WTC11 (cell line): Measurements from ENCODE around the gene STAT2. TPM values are rescaled to one million over a fixed set of nuclear protein-coding genes. Genes with fewer than 3 reads are reported as not detected.
"Not testable (repeated sequence)": the region's sequence is repeated elsewhere in the genome, so short reads cannot be mapped to it uniquely, and the experiment has no call there.

Experiments
- ATAC-seq: fragments of 200-7000 bp; cut with Tn5 transposase; 2 replicates; pipeline ENCODE4 v1.10.0; 2021; ENCODE audit warnings: mild to moderate bottlenecking, moderate library complexity
- CTCF ChIA-PET: fragments of 300-600 bp; sonication (Branson Sonifier 250); formaldehyde crosslinking; loops from one replicate; lab custom pipeline; 2021; ENCODE audit warnings: antibody characterized with exemption; lab: Charles Lee
- POLR2A ChIA-PET: fragments of 350-600 bp; sonication (Branson Sonifier 250); formaldehyde crosslinking; loops from one replicate; lab custom pipeline; 2021; ENCODE audit warnings: antibody characterized with exemption; lab: Charles Lee
- DNase-seq: peaks from one replicate; pipeline ENCODE4 v3.0.0; 2021; ENCODE audit warnings: low spot score
- H3K27ac Mint-ChIP-seq: 2 replicates; pipeline ENCODE4 v1.8.0; 2021; ENCODE audit warnings: mixed read lengths
- H3K27me3 Mint-ChIP-seq: 2 replicates; pipeline ENCODE4 v1.8.0; 2021; ENCODE audit warnings: low read depth, mild to moderate bottlenecking, moderate library complexity, mixed read lengths
- H3K36me3 Mint-ChIP-seq: 2 replicates; pipeline ENCODE4 v1.8.0; 2021; ENCODE audit warnings: mixed read lengths
- H3K4me1 Mint-ChIP-seq: 2 replicates; pipeline ENCODE4 v1.8.0; 2022; ENCODE audit warnings: mixed read lengths
- H3K4me3 Mint-ChIP-seq: 2 replicates; pipeline ENCODE4 v1.8.0; 2021; ENCODE audit warnings: mild to moderate bottlenecking, moderate library complexity, mixed read lengths
- H3K9me3 Mint-ChIP-seq: 2 replicates; pipeline ENCODE4 v1.8.0; 2021; ENCODE audit warnings: mixed read lengths
- ELF4 ChIP-seq: sonication (generic); formaldehyde crosslinking; IDR thresholded peaks from 2 replicates; pipeline ENCODE4 v1.8.1; 2022; ENCODE audit warnings: low read depth, mild to moderate bottlenecking, moderate library complexity, missing genetic modification reagents
- ETV6 ChIP-seq: sonication (generic); formaldehyde crosslinking; IDR thresholded peaks from 2 replicates; pipeline ENCODE4 v1.8.1; 2022; ENCODE audit warnings: mild to moderate bottlenecking, missing genetic modification reagents
- FOXK1 ChIP-seq: sonication (generic); formaldehyde crosslinking; IDR thresholded peaks from 2 replicates; pipeline ENCODE4 v1.8.0; 2022; ENCODE audit warnings: mild to moderate bottlenecking, moderate library complexity, missing genetic modification reagents
- NR3C1 ChIP-seq: sonication (generic); formaldehyde crosslinking; conservative IDR thresholded peaks from 2 replicates; pipeline ENCODE4 v1.8.1; 2023; ENCODE audit warnings: low read depth, mild to moderate bottlenecking, missing genetic modification reagents
- ZNF232 ChIP-seq: sonication (generic); formaldehyde crosslinking; IDR thresholded peaks from 2 replicates; pipeline ENCODE4 v1.8.0; 2022; ENCODE audit warnings: mild to moderate bottlenecking, missing genetic modification reagents
- ZNF317 ChIP-seq: sonication (generic); formaldehyde crosslinking; IDR thresholded peaks from 2 replicates; pipeline ENCODE4 v1.8.1; 2023; ENCODE audit warnings: low read depth, mild to moderate bottlenecking, moderate library complexity, missing genetic modification reagents, borderline replicate concordance
- ZNF416 ChIP-seq: fragments of 250-450 bp; sonication (Bioruptor Pico); IDR thresholded peaks from 2 replicates; pipeline ENCODE4 v1.9.0; 2021; ENCODE audit warnings: mild to moderate bottlenecking, inconsistent platforms
- ZNF423 ChIP-seq: fragments of 250-450 bp; sonication (Bioruptor Pico); IDR thresholded peaks from 2 replicates; pipeline ENCODE4 v2.1.2; 2022; ENCODE audit warnings: mild to moderate bottlenecking, moderate library complexity
- total RNA-seq: library from RNA; stranded (reverse); gene quantifications from 3 replicates; pipeline ENCODE4 v1.2.3, GENCODE V29; 2021
- TF ChIP-seq, protein P1 (sequence below): fragments of 250-450 bp; sonication (Bioruptor Pico); IDR thresholded peaks from 2 replicates; pipeline ENCODE4 v1.9.0; 2021; ENCODE audit warnings: mild to moderate bottlenecking
- TF ChIP-seq, protein P2 (sequence below): sonication (generic); formaldehyde crosslinking; IDR thresholded peaks from 2 replicates; pipeline ENCODE4 v1.8.1; 2022; ENCODE audit warnings: low read depth, mild to moderate bottlenecking, moderate library complexity, missing genetic modification reagents, borderline replicate concordance
- TF ChIP-seq, protein P3 (sequence below): fragments of 200-600 bp; IDR thresholded peaks from 2 replicates; pipeline ENCODE4 v1.8.0; 2022; ENCODE audit warnings: antibody characterized with exemption
- TF ChIP-seq, protein P4 (sequence below): sonication (generic); formaldehyde crosslinking; IDR thresholded peaks from 2 replicates; pipeline ENCODE4 v1.8.1; 2022; ENCODE audit warnings: low read depth, missing genetic modification reagents, borderline replicate concordance

STAT2 gene
- total RNA-seq, 1 experiment from 2014 or later: 54.5 TPM

DNA sequence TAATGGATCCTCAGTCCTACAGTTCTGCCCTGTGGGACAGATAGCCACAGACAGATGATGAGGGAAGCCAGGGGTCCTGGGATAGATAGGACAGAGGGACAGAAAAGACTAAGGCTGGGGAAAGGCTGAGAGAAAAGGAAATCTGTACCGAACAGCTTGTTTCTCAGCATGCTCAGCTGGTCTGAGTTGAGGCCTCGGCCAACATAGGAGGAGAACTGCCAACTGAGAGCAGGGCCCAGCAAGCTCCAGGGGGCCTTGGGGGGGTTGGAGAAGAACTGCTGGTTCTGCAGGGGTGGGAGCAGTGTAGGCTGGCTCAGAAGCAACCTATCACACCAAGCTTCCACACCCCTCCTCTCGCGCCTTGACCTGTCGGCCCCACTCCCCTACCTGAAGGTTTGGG, 11.1 kb downstream of the STAT2 start:
- DNase-seq (no peak), ATAC-seq (no peak)
- TF ChIP-seq FOXK1 (CRISPR knock-in tag): no peak
- TF ChIP-seq, protein P1, sequence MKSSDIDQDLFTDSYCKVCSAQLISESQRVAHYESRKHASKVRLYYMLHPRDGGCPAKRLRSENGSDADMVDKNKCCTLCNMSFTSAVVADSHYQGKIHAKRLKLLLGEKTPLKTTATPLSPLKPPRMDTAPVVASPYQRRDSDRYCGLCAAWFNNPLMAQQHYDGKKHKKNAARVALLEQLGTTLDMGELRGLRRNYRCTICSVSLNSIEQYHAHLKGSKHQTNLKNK: no peak
- TF ChIP-seq ZNF317 (CRISPR knock-in tag): no peak
- TF ChIP-seq, protein P2, sequence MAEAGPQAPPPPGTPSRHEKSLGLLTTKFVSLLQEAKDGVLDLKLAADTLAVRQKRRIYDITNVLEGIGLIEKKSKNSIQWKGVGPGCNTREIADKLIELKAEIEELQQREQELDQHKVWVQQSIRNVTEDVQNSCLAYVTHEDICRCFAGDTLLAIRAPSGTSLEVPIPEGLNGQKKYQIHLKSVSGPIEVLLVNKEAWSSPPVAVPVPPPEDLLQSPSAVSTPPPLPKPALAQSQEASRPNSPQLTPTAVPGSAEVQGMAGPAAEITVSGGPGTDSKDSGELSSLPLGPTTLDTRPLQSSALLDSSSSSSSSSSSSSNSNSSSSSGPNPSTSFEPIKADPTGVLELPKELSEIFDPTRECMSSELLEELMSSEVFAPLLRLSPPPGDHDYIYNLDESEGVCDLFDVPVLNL (CRISPR knock-in tag): no peak
- TF ChIP-seq ZNF416 (CRISPR knock-in tag): no peak
- TF ChIP-seq, protein P3, sequence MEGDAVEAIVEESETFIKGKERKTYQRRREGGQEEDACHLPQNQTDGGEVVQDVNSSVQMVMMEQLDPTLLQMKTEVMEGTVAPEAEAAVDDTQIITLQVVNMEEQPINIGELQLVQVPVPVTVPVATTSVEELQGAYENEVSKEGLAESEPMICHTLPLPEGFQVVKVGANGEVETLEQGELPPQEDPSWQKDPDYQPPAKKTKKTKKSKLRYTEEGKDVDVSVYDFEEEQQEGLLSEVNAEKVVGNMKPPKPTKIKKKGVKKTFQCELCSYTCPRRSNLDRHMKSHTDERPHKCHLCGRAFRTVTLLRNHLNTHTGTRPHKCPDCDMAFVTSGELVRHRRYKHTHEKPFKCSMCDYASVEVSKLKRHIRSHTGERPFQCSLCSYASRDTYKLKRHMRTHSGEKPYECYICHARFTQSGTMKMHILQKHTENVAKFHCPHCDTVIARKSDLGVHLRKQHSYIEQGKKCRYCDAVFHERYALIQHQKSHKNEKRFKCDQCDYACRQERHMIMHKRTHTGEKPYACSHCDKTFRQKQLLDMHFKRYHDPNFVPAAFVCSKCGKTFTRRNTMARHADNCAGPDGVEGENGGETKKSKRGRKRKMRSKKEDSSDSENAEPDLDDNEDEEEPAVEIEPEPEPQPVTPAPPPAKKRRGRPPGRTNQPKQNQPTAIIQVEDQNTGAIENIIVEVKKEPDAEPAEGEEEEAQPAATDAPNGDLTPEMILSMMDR: no peak
- TF ChIP-seq NR3C1: no peak
- TF ChIP-seq ZNF423 (CRISPR knock-in tag): no peak
- TF ChIP-seq ELF4 (CRISPR knock-in tag): no peak
- no peak for TF ChIP-seq ZNF232 (CRISPR knock-in tag)
- TF ChIP-seq, protein P4, sequence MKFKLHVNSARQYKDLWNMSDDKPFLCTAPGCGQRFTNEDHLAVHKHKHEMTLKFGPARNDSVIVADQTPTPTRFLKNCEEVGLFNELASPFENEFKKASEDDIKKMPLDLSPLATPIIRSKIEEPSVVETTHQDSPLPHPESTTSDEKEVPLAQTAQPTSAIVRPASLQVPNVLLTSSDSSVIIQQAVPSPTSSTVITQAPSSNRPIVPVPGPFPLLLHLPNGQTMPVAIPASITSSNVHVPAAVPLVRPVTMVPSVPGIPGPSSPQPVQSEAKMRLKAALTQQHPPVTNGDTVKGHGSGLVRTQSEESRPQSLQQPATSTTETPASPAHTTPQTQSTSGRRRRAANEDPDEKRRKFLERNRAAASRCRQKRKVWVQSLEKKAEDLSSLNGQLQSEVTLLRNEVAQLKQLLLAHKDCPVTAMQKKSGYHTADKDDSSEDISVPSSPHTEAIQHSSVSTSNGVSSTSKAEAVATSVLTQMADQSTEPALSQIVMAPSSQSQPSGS (CRISPR knock-in tag): no peak
- no peak for TF ChIP-seq ETV6 (CRISPR knock-in tag)
- H3K4me1 Mint-ChIP-seq: no peaks in the 10 kb centered on the region
- ChIA-PET POLR2A (interaction anchor here (1.0 kb wide), 1 partner anchor 11 kb away, joined by 7 read pairs; the partner anchor contains the start of gene STAT2), CTCF (interaction anchor here (1.1 to 4.2 kb wide), 2 partner anchors 32 to 115 kb away, joined by 3 to 24 read pairs; partner anchors contain the start of gene CNPY2)
- H3K4me3 Mint-ChIP-seq: no peak overlapping the region
- no peak overlapping the region for H3K27ac Mint-ChIP-seq
- no peaks in the 10 kb centered on the region; the same call in 1 of the 2 replicates for H3K27me3 Mint-ChIP-seq
- peaks cover 42% of the 10 kb centered on the region for H3K36me3 Mint-ChIP-seq
- H3K9me3 Mint-ChIP-seq: no peaks in the 10 kb centered on the region

DNA sequence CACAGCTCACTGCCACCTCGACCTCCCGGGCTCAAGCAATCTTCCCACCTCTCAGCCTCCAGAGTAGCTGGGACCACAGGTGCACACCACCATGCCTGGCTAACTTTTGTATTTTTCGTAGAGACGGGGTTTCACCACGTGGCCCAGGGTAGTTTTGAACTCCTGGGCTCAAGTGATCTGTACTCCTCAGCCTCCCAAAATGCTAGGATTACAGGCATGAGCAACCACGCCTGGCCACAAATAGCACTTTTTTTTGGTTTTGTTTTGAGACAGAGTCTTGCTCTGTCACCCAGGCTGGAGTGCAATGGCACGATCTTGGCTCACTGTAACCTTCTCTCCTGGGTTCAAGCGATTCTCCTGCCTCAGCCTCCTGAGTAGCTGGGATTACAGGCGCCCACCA, 12.7 kb downstream of the STAT2 start:
- Mint-ChIP-seq H3K27ac (peak overlapping the region; percentile 60; the same call in 1 of the 2 replicates), H3K36me3 (peaks cover 55% of the 10 kb centered on the region)
- DNase-seq, ATAC-seq, H3K9me3 Mint-ChIP-seq, H3K4me1 Mint-ChIP-seq, H3K27me3 Mint-ChIP-seq, H3K4me3 Mint-ChIP-seq: not testable (repeated sequence)
- ChIA-PET POLR2A (interaction anchor here (0.7 kb wide), 1 partner anchor 658 kb away, joined by 3 read pairs; no protein-coding TSS in a partner anchor), CTCF (interaction anchor here (0.6 to 4.2 kb wide), 12 partner anchors 11 to 254 kb away, joined by 3 to 24 read pairs (median 4); partner anchors contain the start of genes CNPY2, PAN2, SMARCC2 and STAT2)

DNA sequence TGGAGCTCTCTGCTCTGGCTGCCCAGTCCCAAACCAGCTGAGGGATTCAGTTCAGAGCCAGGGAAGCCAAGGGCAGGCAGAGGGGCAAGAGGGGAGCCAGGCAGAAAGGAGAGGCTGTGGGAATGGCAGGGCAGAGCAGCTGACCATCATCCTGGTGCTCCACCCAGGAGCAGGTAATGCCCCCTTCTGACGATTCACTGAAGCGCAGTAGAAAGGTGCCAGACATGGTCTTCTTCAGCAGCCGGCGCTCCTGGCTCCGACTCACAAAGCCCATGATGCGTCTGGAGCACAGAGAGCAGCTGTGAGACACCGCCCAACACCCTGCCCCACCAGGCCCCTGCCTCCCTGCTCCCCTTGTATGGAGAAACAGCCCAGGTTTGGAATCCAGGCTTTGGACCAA, 13.2 kb downstream of the STAT2 start:
- Mint-ChIP-seq H3K27ac (peak overlapping the region; percentile 60; the same call in 1 of the 2 replicates), H3K27me3 (no peaks in the 10 kb centered on the region), H3K4me1 (no peaks in the 10 kb centered on the region), H3K4me3 (no peak overlapping the region), H3K9me3 (no peaks in the 10 kb centered on the region), H3K36me3 (peaks cover 55% of the 10 kb centered on the region)
- ATAC-seq: peak; percentile 88
- TF ChIP-seq, protein P3: 0 out of 2 replicates have a peak, but pooled peaks have one; percentile 17
- no peak for TF ChIP-seq ETV6 (CRISPR knock-in tag)
- CTCF ChIA-PET: interaction anchor here (0.6 to 4.2 kb wide), 12 partner anchors 11 to 255 kb away, joined by 3 to 24 read pairs (median 4); partner anchors contain the start of genes CNPY2, PAN2, SMARCC2 and STAT2
- peak; percentile 62 for DNase-seq
- POLR2A ChIA-PET: interaction anchor here (0.7 kb wide), 1 partner anchor 32 kb away, joined by 3 read pairs; no protein-coding TSS in a partner anchor
